Subcutaneous preadipocyte (primary cell): ENCODE measurements around the gene HOXD13. TPM values are rescaled to one million over a fixed set of nuclear protein-coding genes. Genes with fewer than 3 reads are reported as not detected.

Experiments
- total RNA-seq: library from RNA; depleted of rRNA; stranded (reverse); fragments of >200 nt; gene quantifications from 2 replicates; pipeline ENCODE4 v1.2.3, GENCODE V29; 2012

Gene HOXD13
- 1.6 TPM in 1 of 2 replicates, not detected in the other for total RNA-seq

DNA sequence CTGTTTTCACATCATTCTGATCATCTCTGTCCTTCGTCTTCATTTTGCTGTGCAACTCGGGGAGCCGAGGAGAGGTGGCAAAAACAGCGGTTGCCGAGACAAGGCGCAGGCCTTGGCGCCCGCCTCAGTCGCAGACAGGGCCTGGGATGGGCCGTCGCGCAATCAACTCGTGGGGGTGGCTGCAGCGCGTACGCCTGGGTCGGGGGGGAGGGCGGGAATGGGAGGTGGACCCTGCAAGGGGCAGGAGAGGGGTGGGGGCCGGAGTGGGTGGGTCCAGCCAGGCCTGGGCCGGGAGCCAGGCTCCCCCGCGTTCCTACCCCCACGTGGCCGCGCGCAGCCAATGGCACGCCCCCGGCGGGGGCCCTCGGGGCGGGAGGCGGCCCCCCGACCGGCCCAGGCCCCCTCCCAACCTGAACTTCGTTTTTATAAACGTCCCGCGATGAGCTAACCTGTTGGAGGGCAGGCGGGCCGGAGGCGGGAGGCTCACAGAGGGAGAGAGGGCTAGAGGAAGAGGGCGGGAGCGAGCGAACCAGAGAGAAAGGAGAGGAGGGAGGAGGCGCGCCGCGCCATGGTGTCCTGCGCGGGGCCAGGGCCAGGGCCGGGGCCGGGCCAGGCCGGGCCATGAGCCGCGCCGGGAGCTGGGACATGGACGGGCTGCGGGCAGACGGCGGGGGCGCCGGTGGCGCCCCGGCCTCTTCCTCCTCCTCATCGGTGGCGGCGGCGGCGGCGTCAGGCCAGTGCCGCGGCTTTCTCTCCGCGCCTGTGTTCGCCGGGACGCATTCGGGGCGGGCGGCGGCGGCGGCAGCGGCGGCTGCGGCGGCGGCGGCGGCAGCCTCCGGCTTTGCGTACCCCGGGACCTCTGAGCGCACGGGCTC, at the start of gene HOXD13:
Gene HOXD13 (plus strand): TSS at position 452 of the 875 bp plus-strand sequence. CDS start 170 bp downstream, at position 622.

DNA sequence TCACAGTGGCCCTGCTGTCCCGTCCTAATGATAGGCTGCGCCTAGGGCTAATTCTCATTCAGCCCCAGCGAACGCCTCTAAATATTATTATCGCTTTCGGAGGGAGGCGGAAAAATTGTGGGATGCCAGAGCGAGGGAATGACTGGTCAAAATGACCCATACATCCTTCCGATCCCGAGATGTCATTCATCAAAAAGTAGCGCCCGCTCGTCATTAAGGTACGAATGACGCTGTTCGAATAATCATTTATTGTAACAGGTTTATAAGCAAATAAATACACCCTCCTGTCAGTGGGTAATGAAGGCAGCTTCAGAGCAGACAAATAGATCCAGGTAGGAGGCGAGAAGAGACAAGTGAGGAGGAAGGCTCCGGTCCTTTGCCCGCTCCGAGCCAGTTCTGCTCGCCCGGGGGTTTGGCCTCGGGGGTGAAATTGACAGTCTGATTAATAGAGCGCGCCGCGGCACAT, 8.7 kb upstream of the HOXD13 start, which contains the start of gene EVX2:
Gene EVX2 (minus strand): TSS at position 167 of the 466 bp plus-strand sequence. CDS start 186 bp downstream, outside the sequence.

DNA sequence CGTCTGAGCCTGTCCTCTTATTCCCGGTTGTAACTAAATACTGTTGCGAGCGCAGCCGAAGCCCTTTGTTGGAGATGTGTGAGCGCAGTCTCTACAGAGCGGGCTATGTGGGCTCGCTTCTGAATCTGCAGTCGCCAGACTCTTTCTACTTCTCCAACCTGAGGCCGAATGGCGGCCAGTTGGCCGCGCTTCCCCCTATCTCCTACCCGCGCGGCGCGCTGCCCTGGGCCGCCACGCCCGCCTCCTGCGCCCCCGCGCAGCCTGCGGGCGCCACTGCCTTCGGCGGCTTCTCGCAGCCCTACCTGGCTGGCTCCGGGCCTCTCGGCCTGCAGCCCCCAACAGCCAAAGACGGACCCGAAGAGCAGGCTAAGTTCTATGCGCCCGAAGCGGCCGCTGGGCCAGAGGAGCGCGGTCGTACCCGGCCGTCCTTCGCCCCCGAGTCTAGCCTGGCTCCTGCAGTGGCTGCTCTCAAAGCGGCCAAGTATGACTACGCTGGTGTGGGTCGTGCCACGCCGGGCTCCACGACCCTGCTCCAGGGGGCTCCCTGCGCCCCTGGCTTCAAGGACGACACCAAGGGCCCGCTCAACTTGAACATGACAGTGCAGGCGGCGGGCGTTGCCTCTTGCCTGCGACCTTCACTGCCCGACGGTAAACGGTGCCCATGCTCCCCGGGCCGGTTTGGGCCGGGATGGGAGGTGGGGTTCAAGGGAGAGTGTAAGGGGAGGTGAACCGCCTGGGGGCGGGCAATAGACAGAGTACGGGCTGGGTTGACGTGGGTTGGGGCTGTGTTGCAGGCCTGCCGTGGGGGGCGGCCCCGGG, 7.4 kb downstream of the HOXD13 start, which contains the start of gene HOXD12:
Gene HOXD12 (plus strand): TSS at position 68 of the 819 bp plus-strand sequence. CDS start 7 bp downstream, at position 75.

DNA sequence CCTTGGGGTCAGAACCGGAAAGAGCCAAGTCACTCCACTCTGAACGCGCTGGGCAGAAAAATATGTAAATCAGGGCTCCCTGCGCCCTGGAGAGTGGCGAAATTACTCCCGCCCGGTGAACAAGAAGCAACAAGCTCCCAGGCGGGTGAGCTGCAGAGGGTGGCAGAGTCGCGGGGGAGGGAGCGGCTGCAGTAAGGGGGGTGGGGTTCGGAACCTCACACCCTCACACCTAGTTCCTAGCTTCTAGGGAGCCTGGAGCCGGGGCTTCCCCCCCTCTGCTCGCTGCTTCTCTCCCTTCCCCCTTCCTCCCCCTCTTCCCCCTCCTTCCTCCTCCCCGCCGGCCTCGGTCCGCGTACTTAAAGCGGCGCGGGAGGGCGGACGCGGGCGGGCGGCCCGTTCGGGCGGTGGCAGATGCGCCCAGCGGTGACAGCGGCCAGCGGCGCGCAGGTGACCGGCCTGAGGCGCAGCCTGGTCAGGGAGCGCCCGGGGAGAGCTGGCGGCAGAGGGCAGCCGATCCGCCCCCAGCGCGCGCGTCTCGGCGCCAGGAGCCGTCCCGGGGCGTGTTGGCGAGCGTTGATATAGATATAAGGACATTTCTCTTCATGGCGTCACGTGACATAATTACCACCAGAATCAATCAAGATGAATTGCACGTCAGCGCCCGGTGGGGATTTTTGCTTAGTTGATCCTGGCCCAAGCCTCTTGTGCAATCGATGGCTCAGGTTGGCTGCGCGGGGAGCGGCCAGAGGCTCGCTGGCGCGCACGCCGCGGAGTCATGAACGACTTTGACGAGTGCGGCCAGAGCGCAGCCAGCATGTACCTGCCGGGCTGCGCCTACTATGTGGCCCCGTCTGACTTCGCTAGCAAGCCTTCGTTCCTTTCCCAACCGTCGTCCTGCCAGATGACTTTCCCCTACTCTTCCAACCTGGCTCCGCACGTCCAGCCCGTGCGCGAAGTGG, 14.3 kb downstream of the HOXD13 start, which contains the start of gene HOXD11:
Gene HOXD11 (plus strand): TSS at position 700 of the 959 bp plus-strand sequence. CDS start 76 bp downstream, at position 776.

DNA sequence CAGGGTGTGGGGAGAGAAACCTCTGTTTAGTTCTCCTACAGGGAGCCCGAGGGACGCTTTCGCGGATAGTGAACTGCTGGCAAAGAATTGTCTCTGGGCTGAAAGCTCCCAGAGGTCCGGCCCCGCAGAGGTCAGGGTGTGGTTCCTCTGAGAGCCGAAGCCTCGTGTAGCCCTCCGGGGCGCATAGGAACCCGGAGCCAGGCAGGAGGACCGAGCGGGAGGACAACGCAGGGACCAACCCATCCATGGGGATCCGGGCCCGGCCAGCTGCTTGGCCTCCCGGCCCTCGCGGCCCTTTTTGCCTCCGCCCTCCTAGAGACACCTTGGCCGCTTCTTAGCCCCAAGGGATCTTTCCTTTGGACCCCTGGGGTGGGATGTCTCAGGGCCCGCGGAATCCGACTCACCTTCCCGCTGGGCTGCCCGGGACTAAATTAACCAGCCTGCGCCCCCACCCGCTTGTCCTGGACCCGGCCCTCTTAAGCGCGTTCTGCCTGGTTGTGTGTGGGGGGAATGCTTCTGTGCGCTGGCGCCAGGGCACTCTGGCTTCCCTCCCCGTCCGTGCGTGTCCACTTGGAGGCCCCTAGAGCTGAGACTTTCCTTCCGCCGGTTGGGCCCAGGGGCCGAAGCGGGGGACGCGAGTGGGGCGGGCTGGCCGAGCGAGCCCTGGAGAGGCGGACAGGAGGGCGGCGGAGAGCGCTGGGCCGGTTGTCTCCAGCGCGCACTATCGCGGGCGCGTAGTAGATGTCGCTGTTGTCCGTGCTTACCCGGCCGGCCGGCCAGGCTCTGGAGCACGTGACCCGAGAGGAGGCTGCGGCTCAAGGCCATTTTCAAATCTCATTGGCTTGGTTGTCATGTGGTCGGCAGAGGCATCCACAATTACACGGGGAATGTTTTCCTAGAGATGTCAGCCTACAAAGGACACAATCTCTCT, 23.6 kb downstream of the HOXD13 start, which contains the start of gene HOXD10:
Gene HOXD10 (plus strand): TSS at position 896 of the 931 bp plus-strand sequence. CDS start 56 bp downstream, outside the sequence.

DNA sequence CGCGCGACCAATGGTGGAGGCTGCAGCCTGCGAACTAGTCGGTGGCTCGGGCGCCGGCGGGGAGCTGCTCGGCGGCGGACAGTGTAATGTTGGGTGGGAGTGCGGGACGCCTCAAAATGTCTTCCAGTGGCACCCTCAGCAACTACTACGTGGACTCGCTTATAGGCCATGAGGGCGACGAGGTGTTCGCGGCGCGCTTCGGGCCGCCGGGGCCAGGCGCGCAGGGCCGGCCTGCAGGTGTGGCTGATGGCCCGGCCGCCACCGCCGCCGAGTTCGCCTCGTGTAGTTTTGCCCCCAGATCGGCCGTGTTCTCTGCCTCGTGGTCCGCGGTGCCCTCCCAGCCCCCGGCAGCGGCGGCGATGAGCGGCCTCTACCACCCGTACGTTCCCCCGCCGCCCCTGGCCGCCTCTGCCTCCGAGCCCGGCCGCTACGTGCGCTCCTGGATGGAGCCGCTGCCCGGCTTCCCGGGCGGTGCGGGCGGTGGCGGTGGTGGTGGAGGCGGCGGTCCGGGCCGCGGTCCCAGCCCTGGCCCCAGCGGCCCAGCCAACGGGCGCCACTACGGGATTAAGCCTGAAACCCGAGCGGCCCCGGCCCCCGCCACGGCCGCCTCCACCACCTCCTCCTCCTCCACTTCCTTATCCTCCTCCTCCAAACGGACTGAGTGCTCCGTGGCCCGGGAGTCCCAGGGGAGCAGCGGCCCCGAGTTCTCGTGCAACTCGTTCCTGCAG, 30.3 kb downstream of the HOXD13 start, which contains the start of gene HOXD9:
Gene HOXD9 (plus strand): TSS at position 37 of the 728 bp plus-strand sequence. CDS start 50 bp downstream, at position 87.

DNA sequence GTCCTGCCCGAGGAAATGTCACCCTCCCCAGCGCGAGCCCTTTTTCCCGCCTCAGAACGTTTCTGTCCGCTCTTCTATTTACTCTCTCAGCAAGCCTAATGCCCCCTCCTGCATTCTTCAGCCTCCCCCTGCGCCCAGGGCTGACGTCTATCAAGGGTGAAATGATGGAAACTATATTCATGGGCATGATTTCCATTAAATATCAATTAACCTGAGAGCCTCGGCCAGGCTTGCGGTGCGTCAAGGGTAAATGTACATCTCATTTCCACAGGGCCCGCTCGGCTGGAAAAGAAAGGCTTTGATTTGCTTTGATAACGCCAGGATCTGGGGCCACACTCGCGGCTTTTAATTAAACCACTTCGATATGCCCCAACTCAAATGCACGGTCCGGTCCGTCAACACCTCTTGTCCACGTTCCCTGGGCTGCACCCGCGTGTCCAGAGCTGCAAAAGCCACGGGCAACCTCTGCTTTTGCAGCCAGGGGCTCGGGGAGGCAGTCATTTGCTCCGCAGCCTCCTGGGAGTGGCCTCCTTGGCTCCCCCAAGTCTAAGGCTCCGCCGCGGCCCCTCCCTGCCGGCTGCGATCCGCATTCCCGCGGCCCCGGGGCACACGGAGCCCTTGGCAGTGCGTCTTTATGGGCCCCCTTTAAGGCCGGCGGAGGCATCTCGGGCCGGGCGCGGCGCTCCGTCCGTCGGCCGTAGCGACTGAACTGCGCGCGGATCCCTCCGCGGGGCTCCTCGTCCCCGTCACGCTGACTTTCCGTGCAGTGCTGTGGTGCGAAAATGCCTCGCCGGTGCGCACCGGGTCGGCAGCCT, 36.7 kb downstream of the HOXD13 start, which contains the start of gene HOXD8:
Gene HOXD8 (plus strand): TSS at position 724 of the 815 bp plus-strand sequence. CDS start 662 bp downstream, outside the sequence.

Other genes with a start within 250 kb of the HOXD13 start
- 30.3 and 34.5 TPM in 2 replicates for gene LNPK, start 90.5 kb upstream of the HOXD13 start, total RNA-seq
- not detected in 2 replicates for gene EVX2, start 8.8 kb upstream of the HOXD13 start, total RNA-seq
- gene HOXD12, start 7.1 kb downstream of the HOXD13 start, total RNA-seq, result not detected in 2 replicates
- gene HOXD11, start 14.6 kb downstream of the HOXD13 start, total RNA-seq, result 0.37 and 2.5 TPM in 2 replicates
- 2.7 TPM in 1 of 2 replicates, not detected in the other for gene HOXD10, start 24.1 kb downstream of the HOXD13 start, total RNA-seq
- gene HOXD9, start 30.0 kb downstream of the HOXD13 start, total RNA-seq, result 0.37 and 0.78 TPM in 2 replicates
- gene HOXD8, start 37.0 kb downstream of the HOXD13 start, total RNA-seq, result 7.7 and 10.0 TPM in 2 replicates
- gene HOXD4, start 58.8 kb downstream of the HOXD13 start, total RNA-seq, result 1.1 and 2.0 TPM in 2 replicates
- gene HOXD3, start 64.6 kb downstream of the HOXD13 start, total RNA-seq, result 2.2 TPM in 2 replicates
- not detected in 2 replicates for gene HOXD1, start 95.9 kb downstream of the HOXD13 start, total RNA-seq
- 10.2 and 10.3 TPM in 2 replicates for gene MTX2, start 176.7 kb downstream of the HOXD13 start, total RNA-seq